B cell (primary cell): ENCODE measurements around the gene TIAM1. TPM values are rescaled to one million over a fixed set of nuclear protein-coding genes. Genes with fewer than 3 reads are reported as not detected.

ENCODE experiments used
- ATAC-seq: fragments of 200-7000 bp; cut with Tn5 transposase; one replicate; pipeline ENCODE4 v1.10.0; 2021; ENCODE audit warnings: low read depth, mild to moderate bottlenecking, moderate number of reproducible peaks, moderate library complexity
- CTCF ChIA-PET: fragments of 350-600 bp; sonication (Branson Sonifier 250); formaldehyde crosslinking; loops from one replicate; lab custom pipeline; 2021; ENCODE audit warnings: antibody characterized with exemption, inconsistent platforms; lab: Charles Lee
- POLR2A ChIA-PET: fragments of 350-600 bp; sonication (Branson Sonifier 250); formaldehyde crosslinking; loops from one replicate; lab custom pipeline; 2021; ENCODE audit warnings: antibody characterized with exemption; lab: Charles Lee
- DNase-seq: peaks from one replicate; pipeline ENCODE4 v3.0.0; 2013
- H2AFZ ChIP-seq: 2 replicates; pipeline ENCODE4 v1.6.1; 2012; ENCODE audit warnings: mild to moderate bottlenecking, low read depth, low read length; ENCODE audit not compliant: insufficient read depth, poor library complexity, severe bottlenecking
- H3K27ac ChIP-seq, 2 donors: 1 replicate in 1 of 2; 2 replicates in 1 of 2; pipeline ENCODE4 v1.5.1; 2012 to 2013; ENCODE audit warnings: low read length in 2 of 2, mild to moderate bottlenecking in 2 of 2, moderate library complexity in 1 of 2
- H3K27me3 ChIP-seq, 4 experiments: fragments of 200-600 bp in 1 of 4; sonication (generic) in 1 of 4; replicated peaks in 1 of 4; 1 replicate in 2 of 4; 2 replicates in 2 of 4; pipeline versions ENCODE4 v1.6.1 to v1.7.0; 2013 to 2016; ENCODE audit warnings: low read length in 3 of 4, mild to moderate bottlenecking in 2 of 4, mixed read lengths in 1 of 4, moderate library complexity in 1 of 4; ENCODE audit not compliant: insufficient read depth in 4 of 4, control insufficient read depth in 3 of 4; ENCODE audit errors: control extremely low read depth in 1 of 4
- H3K36me3 ChIP-seq, 2 experiments: replicated peaks in 1 of 2; 1 replicate in 1 of 2; 2 replicates in 1 of 2; pipeline versions ENCODE4 v1.6.1 to v1.7.1; 2013; ENCODE audit warnings: low read length in 1 of 2; ENCODE audit not compliant: insufficient read depth in 2 of 2, control insufficient read depth in 1 of 2; ENCODE audit errors: control extremely low read depth in 1 of 2, extremely low read depth in 1 of 2
- H3K4me1 ChIP-seq, 2 donors: fragments of 200-600 bp in 1 of 2; sonication (generic) in 1 of 2; 1 replicate in 1 of 2; 2 replicates in 1 of 2; pipeline versions ENCODE4 v1.5.1 to v1.6.1; 2013 to 2017; ENCODE audit warnings: low read length in 2 of 2; ENCODE audit not compliant: control insufficient read depth in 2 of 2, insufficient read depth in 2 of 2
- H3K4me2 ChIP-seq: replicated peaks from 2 replicates; pipeline ENCODE3; 2012; ENCODE audit warnings: mild to moderate bottlenecking, low read depth, low read length; ENCODE audit not compliant: poor library complexity, severe bottlenecking
- H3K4me3 ChIP-seq, 5 experiments: fragments of 200-600 bp in 1 of 5; sonication (generic) in 1 of 5; 1 replicate in 3 of 5; 2 replicates in 2 of 5; pipeline versions ENCODE4 v1.5.1 to v1.7.0; 2011 to 2016; ENCODE audit warnings: low read length in 4 of 5, mild to moderate bottlenecking in 4 of 5, low read depth in 2 of 5, control low read depth in 1 of 5, moderate library complexity in 1 of 5; ENCODE audit not compliant: insufficient read depth in 1 of 5; ENCODE audit errors: control extremely low read depth in 1 of 5, extremely low read depth in 1 of 5
- H3K79me2 ChIP-seq: fragments of 200-600 bp; sonication (generic); one replicate; pipeline ENCODE4 v1.6.0; 2016; ENCODE audit warnings: low read length; ENCODE audit not compliant: control insufficient read depth, insufficient read depth
- H3K9ac ChIP-seq: fragments of 200-600 bp; sonication (generic); 2 replicates; pipeline ENCODE4 v1.6.1; 2017; ENCODE audit warnings: mild to moderate bottlenecking, low read length, moderate library complexity
- H3K9me3 ChIP-seq, 3 donors: one replicate each; pipeline versions ENCODE4 v1.6.1 to v1.7.1; 2013; ENCODE audit warnings: low read length in 2 of 3; ENCODE audit not compliant: control insufficient read depth in 2 of 3, insufficient read depth in 1 of 3; ENCODE audit errors: control extremely low read depth in 1 of 3
- H4K20me1 ChIP-seq: 2 replicates; pipeline ENCODE4 v1.6.0; 2012; ENCODE audit warnings: mild to moderate bottlenecking, low read length; ENCODE audit not compliant: insufficient read depth, control insufficient read depth, poor library complexity, severe bottlenecking
- H3K27ac Mint-ChIP-seq: one replicate; pipeline ENCODE4 v1.8.0; 2021; ENCODE audit warnings: mixed read lengths
- H3K27me3 Mint-ChIP-seq: one replicate; pipeline ENCODE4 v1.8.0; 2021; ENCODE audit warnings: mixed read lengths
- H3K4me1 Mint-ChIP-seq: one replicate; pipeline ENCODE4 v1.8.0; 2021; ENCODE audit warnings: mixed read lengths
- H3K4me3 Mint-ChIP-seq: one replicate; pipeline ENCODE4 v1.8.0; 2021; ENCODE audit warnings: mixed read lengths
- H3K9me3 Mint-ChIP-seq: one replicate; pipeline ENCODE4 v1.8.0; 2022; ENCODE audit warnings: mixed read lengths; ENCODE audit not compliant: insufficient read depth
- CTCF ChIP-seq: fragments of 200-600 bp; IDR thresholded peaks from one replicate; pipeline ENCODE4 v1.8.0; 2022; ENCODE audit warnings: antibody characterized with exemption, mild to moderate bottlenecking
- EZH2 ChIP-seq: IDR thresholded peaks from 2 replicates; pipeline ENCODE4 v1.6.1; 2012; ENCODE audit warnings: borderline replicate concordance, low read depth, mild to moderate bottlenecking, moderate library complexity, low read length; ENCODE audit not compliant: insufficient read depth, poor library complexity, severe bottlenecking
- WGBS: methylation state at CpG from one replicate; pipeline ENCODE4 v1.1.5; 2013; ENCODE audit warnings: missing lambda C conversion rate; ENCODE audit not compliant: insufficient coverage; 5-methylcytosine and 5-hydroxymethylcytosine counted together
- intact Hi-C: fragments of 100-400 bp; cut with micrococcal nuclease; formaldehyde crosslinking; loops from one replicate; pipeline ENCODE4 v1.10.0; 2022
- polyA plus RNA-seq: library from polyadenylated mRNA; depleted of rRNA; stranded (reverse); fragments of >200 nt; gene quantifications from 2 replicates; pipeline ENCODE4 v1.2.3, GENCODE V29; 2012
- total RNA-seq, 2 donors: library from RNA; stranded (reverse); fragments of 120-200 nt in 1 of 2; gene quantifications; 1 replicate in 1 of 2; 2 replicates in 1 of 2; pipeline versions ENCODE4 v1.2.3 to v1.2.4, GENCODE V29; 2013 to 2022

Gene TIAM1
- total and polyA plus RNA-seq, 2 donors (not counting 1 experiment from before 2014, with no cell fraction given), result 0.51 to 1.0 TPM

DNA sequence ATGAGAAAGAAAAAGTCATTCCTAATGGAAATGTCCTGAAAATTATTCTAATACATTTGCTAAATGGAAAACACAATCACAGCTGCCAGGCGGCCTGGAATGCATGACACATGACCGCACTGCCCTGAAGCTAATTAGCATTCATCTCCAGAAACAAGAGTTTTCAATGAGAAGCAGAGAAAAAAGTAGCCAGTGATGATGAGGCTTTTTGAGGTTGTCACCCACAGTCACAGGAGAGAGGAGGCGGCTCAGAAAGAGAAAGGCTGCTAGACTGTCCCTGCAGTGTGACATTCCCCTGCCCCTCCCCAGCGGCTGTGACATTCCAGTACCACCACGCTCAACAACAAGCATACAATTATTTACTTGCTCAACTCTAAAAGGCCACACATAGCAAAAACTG lies 182.9 kb downstream of the TIAM1 start:
- Mint-ChIP-seq H3K9me3 (no peaks in the 10 kb centered on the region), H3K27ac (no peak overlapping the region), H3K4me1 (peaks cover 4% of the 10 kb centered on the region), H3K27me3 (no peaks in the 10 kb centered on the region), H3K4me3 (no peak overlapping the region)
- no peak for DNase-seq
- no peak overlapping the region for H3K4me3 ChIP-seq
- H3K9me3 ChIP-seq, result peaks cover 2 to 11% (median 4%) of the 10 kb centered on the region in 3 donors
- H2AFZ ChIP-seq, result no peak overlapping the region
- intact Hi-C loops, result no loop called here
- no peak for ATAC-seq
- no peaks in the 10 kb centered on the region for H3K36me3 ChIP-seq
- no peaks in the 10 kb centered on the region for H3K27me3 ChIP-seq
- H4K20me1 ChIP-seq, result no peaks in the 10 kb centered on the region
- no peak overlapping the region for H3K27ac ChIP-seq
- ChIA-PET POLR2A (no interaction called here), CTCF (no interaction called here)
- WGBS, result 94% methylated on average over 3 of the region's 5 CpGs
- TF ChIP-seq EZH2, result no peak
- no peak for TF ChIP-seq CTCF
- no peak overlapping the region for H3K9ac ChIP-seq
- no peaks in the 10 kb centered on the region for H3K4me1 ChIP-seq
- no peak overlapping the region for H3K4me2 ChIP-seq
- H3K79me2 ChIP-seq, result no peaks in the 10 kb centered on the region

DNA sequence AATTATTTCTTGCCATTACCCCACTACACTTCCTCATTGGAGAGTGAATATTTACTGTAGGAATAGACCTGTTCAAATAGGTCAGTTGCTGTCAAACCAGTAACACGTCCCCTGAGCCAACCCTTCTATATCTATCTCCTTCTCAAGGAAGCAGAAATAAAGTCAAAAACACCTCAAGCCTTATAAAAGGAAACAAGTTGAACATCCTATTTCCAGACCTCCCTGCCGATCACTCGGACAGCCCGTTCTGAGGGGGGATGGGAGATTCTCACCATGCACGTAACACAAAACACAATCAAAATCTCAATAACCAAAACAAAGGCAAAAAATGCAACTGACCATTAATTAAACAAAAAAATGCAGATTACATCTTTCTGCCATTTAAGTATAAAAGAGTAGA lies 184.3 kb downstream of the TIAM1 start:
- Histone ChIP-seq H3K9me3 (peaks cover 2 to 17% (median 9%) of the 10 kb centered on the region in 3 donors), H3K27ac (no peak overlapping the region), H3K4me3 (no peak overlapping the region), H3K4me1 (no peaks in the 10 kb centered on the region), H3K36me3 (no peaks in the 10 kb centered on the region), H4K20me1 (no peaks in the 10 kb centered on the region), H3K27me3 (no peaks in the 10 kb centered on the region), H3K9ac (no peak overlapping the region), H2AFZ (no peak overlapping the region), H3K79me2 (no peaks in the 10 kb centered on the region), H3K4me2 (no peak overlapping the region)
- TF ChIP-seq EZH2, result no peak
- no peak for TF ChIP-seq CTCF
- Mint-ChIP-seq H3K27ac (no peak overlapping the region), H3K4me3 (no peak overlapping the region), H3K4me1 (peaks cover 4% of the 10 kb centered on the region), H3K27me3 (no peaks in the 10 kb centered on the region), H3K9me3 (peaks cover 3% of the 10 kb centered on the region)
- ChIA-PET POLR2A (no interaction called here), CTCF (no interaction called here)
- DNase-seq, result no peak
- intact Hi-C loops, result no loop called here
- no peak for ATAC-seq
- no CpG with 5 or more reads among the region's 5 CpGs for WGBS
